ENCODE data around the gene ADAMTS8.

The ADAMTS8 gene

DNA sequence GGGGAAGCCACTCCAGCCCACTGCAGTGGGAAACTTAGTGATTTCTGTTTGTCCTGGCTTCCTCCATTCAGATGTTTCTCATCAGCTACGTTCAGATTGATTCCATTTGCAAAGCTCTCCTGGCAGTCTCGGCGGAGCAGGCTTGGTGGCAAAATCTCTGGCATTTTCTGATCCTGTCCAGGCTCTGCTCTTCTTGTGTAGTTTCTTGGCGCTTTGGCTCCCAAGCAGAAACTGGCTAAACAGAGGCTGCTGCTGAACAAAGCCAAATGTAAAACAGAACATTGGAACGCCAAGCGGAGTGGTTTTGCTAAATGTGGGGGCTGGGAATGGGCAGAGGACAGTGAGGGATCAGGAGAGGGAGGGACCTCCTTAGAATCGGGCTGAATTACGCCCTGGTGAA is 36.7 kb downstream of the ADAMTS8 start:
- no peak for FAIRE-seq

- no peak for FAIRE-seq
Measured at GRCh38 chr11:130390071-130390758, 38.2 kb downstream of the ADAMTS8 start.

- FAIRE-seq = no peak
Measured at GRCh38 chr11:130389335-130389935, 39.0 kb downstream of the ADAMTS8 start.

GRCh38 chr11:130388607-130389205 is 39.7 kb downstream of the ADAMTS8 start:
- no peak for FAIRE-seq

GRCh38 chr11:130386056-130386455 is 42.4 kb downstream of the ADAMTS8 start:
- no peak for FAIRE-seq

- FAIRE-seq = no peak
Measured at GRCh38 chr11:130383344-130384211, 44.8 kb downstream of the ADAMTS8 start.

DNA sequence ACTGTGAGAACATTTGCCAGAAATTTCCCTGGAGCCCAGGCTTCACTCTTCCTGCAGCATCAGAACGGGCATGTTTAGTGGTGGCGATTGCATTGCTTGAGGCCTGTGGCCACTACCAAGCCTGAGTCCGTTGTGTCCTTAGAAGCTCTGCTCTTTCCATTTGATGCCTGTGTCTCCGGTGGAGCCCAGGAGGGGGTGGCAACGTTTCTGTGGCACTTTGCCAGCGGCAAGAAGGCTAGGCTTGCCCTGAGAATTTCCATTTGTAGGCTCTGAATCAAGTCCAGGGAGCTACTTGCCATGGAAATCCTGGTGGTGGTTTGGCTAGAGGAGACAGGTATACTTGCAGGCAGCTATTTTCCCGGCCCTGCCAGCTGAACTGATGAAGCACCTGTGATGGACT is 47.1 kb downstream of the ADAMTS8 start:
- no peak for FAIRE-seq

DNA sequence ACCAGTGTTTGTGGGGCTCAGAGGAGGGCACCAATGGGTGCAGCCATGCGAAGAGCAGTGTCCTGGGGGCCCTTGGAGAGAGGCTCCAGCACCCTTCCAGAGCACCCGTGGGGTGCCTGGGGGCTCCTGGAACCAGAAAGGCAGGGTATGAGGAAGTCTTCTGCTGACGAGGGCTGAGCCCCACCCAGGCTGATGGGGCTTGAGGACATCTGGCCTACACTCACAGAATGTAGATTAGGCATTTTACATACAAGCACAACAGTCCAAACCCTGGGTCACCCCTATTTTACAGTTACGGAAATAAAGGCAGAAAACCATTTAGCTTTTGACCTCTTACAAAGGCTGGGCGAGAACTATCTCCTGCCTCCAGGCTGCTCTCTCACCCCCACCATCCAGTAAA is 47.6 kb downstream of the ADAMTS8 start:
- FAIRE-seq = no peak

DNA sequence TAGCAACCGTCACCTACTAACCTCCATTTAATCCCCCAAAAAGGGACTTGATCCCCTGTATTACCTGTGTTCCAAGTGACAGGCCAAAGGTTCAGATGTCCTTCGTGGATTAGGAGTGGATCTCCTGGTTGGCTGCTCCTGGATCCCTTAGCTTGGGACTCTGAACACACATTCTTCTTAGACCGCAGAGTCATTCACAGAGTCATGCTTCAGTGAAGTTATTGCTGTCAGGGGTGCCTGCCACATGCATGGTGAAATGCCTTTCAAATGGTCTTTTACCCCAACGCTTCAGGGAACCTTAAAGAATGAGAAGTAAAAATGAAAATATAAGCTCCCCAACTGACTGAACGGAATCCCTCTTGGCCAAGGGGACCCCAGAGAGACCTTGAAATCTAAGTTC is 49.1 kb downstream of the ADAMTS8 start:
- no peak for FAIRE-seq

- no peak for FAIRE-seq
Measured at GRCh38 chr11:130370845-130371590, 57.4 kb downstream of the ADAMTS8 start.

- no peak for FAIRE-seq
Measured at GRCh38 chr11:130369713-130370112, 58.7 kb downstream of the ADAMTS8 start.

DNA sequence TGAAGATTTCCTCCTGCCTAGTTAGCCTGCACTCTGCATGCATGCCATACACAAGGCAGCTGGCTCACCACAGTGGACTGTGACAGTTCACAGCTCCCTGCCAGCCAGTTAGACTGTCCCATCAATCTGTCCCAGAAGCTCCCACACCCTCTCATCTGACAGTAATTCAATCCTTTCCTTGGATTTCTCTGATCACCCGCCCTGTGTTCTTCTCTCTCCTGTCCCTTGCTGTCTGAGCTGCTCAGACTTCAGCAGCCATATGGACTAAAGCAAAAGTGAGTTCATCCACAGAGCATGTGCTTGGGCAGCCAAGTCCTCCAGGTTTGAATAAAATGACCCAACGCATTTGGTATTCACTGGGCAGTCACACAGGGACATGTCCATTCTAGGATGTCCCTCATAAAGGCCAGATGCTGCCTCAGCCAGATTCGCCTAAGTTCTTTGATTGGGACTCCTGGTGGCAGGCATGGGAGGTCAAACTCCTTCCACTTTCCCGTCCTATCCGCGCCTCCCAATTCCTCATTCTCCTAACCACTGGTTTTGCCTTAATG is 59.2 kb downstream of the ADAMTS8 start:
- FAIRE-seq = no peak

- no peak for FAIRE-seq
Measured at GRCh38 chr11:130359419-130359818, 69.0 kb downstream of the ADAMTS8 start.

GRCh38 chr11:130358398-130358797 is 70.0 kb downstream of the ADAMTS8 start:
- no peak for FAIRE-seq
